Left colon (tissue), 2 donors: Measurements from ENCODE around the gene GOLT1A. TPM values are rescaled to one million over a fixed set of nuclear protein-coding genes. Genes with fewer than 3 reads are reported as not detected.

Experiments used
- ATAC-seq: fragments of 200-7000 bp; cut with Tn5 transposase; one replicate; pipeline ENCODE4 v1.9.1; 2020; ENCODE audit warnings: mild to moderate bottlenecking, moderate library complexity
- DNase-seq, 2 donors: peaks; one replicate each; pipeline ENCODE4 v3.0.0-alpha.2; 2020
- intact Hi-C, 2 donors: fragments of 100-400 bp; cut with DNase I in 1 of 2; cut with micrococcal nuclease in 1 of 2; formaldehyde crosslinking; loops; one replicate each; pipeline versions ENCODE4 v1.11.2 to v1.14.0; 2022; cut with DNase I, micrococcal nuclease
- total RNA-seq, 2 donors: library from RNA; stranded (reverse); fragmentation: NEBNext Ultra II Directional; extraction: Animal tissue kit (Norgen Biotek cat#: 25700); gene quantifications; one replicate each; pipeline ENCODE4 v1.2.1, GENCODE V29; 2021
- donor health status: DM: no; HTN: no; CAD: no.
- donor health status: DM: yes; HTN: yes; CAD: no.

Gene GOLT1A
- total RNA-seq, 2 donors from 2014 or later: 5.3 to 6.5 TPM

- DNase-seq (no peak), ATAC-seq (no peak)
- intact Hi-C loops: no loop called here
Measured at GRCh38 chr1:204149635-204150565, 63.9 kb downstream of the GOLT1A start.

DNA sequence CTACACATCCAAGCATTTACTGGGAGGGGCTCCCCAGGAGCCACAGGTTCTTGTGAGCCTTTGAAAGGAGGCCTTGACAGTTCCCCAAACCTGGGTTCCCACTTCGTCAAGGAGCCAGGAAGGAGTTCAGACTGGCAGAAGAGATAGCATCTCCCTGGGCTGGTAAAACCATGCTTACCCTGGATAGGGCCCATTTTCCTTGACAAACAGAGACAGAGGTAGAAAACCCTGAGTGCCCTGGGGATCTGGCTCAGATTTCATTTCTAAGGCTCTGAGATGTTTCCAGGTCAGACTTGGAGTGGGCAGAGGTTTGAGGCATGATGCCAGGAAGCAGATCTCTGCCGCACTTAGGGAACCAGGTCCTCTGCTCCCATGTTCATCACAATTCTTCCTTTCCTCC is 64.7 kb downstream of the GOLT1A start:
- intact Hi-C loops: no loop called here
- ATAC-seq (no peak), DNase-seq (no peak)

Other genes with a start within 250 kb of the GOLT1A start
- gene SOX13, start 140.9 kb downstream of the GOLT1A start, total RNA-seq: 10 to 100 TPM; 36.2 to 38.4 TPM
- 1 to 10 TPM; 1.6 to 1.7 TPM for gene ETNK2, start 61.9 kb downstream of the GOLT1A start, total RNA-seq
- gene REN, start 47.7 kb downstream of the GOLT1A start, total RNA-seq: under 1 TPM; 0.18 to 0.59 TPM
- gene KISS1, start 17.5 kb downstream of the GOLT1A start, total RNA-seq: under 1 TPM in 1 of 2 donors, not detected in 1; 0.49 TPM
- gene PLEKHA6, start 145.9 kb upstream of the GOLT1A start, total RNA-seq: 100 to 1,000 TPM; 110 to 131 TPM
- 10 to 100 TPM; 61.4 to 72.2 TPM for gene PPP1R15B, start 197.8 kb upstream of the GOLT1A start, total RNA-seq